Measurements from ENCODE around the gene XRCC3.

GRCh38 chr14:103716899-103717411, 1.7 kb upstream of the XRCC3 start:
- TF ChIP-seq, protein P1, sequence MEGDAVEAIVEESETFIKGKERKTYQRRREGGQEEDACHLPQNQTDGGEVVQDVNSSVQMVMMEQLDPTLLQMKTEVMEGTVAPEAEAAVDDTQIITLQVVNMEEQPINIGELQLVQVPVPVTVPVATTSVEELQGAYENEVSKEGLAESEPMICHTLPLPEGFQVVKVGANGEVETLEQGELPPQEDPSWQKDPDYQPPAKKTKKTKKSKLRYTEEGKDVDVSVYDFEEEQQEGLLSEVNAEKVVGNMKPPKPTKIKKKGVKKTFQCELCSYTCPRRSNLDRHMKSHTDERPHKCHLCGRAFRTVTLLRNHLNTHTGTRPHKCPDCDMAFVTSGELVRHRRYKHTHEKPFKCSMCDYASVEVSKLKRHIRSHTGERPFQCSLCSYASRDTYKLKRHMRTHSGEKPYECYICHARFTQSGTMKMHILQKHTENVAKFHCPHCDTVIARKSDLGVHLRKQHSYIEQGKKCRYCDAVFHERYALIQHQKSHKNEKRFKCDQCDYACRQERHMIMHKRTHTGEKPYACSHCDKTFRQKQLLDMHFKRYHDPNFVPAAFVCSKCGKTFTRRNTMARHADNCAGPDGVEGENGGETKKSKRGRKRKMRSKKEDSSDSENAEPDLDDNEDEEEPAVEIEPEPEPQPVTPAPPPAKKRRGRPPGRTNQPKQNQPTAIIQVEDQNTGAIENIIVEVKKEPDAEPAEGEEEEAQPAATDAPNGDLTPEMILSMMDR (IDR thresholded peaks at IDR 0.05; ENCODE audit: insufficient read depth, low read length, poor library complexity, severe bottlenecking): no peak
- no peak for TF ChIP-seq EZH2phosphoT487 (conservative IDR thresholded peaks at IDR 0.05; ENCODE audit: low read length)

Measured in SU-DHL-6 (cell line).